Stimulated activated CD4-positive, alpha-beta T cell treated with anti-CD3 and anti-CD28 coated beads, Interleukin-12 subunit alpha, Interleukin-12 subunit beta, amount 100 ng/mL, for 24 hours (primary cell): ENCODE results near the gene CCDC12.
A peak's percentile ranks its signal among the peaks of the same experiment; 100 is the strongest.
"Not testable (repeated sequence)": the region's sequence is repeated elsewhere in the genome, so short reads cannot be mapped to it uniquely, and the experiment has no call there.

Experiments used
- DNase-seq, 2 experiments: peaks; one replicate each; pipeline ENCODE4 v3.0.0-alpha.2; 2020; ENCODE audit warnings: low read depth in 2 of 2

The CCDC12 gene

GRCh38 chr3:46981932-46982471 is 5.5 kb upstream of the CCDC12 start:
- no peak for DNase-seq

- DNase-seq, result no peak
These were observed 3.5 kb upstream of the CCDC12 start for GRCh38 chr3:46979958-46980497.

GRCh38 chr3:46978985-46979944 is 2.7 kb upstream of the CCDC12 start, which contains the start of gene NBEAL2:
Gene NBEAL2, plus strand, starts transcription at chr3:46979666. Its CDS starts 196 bp downstream, at chr3:46979862.
- peak; percentile 92 to 97 for DNase-seq

GRCh38 chr3:46978381-46978780 is 1.8 kb upstream of the CCDC12 start:
- no peak for DNase-seq

GRCh38 chr3:46977811-46978195 is 1.3 kb upstream of the CCDC12 start:
- DNase-seq, result no peak

- DNase-seq, result no peak
These were observed 1.9 kb downstream of the CCDC12 start for GRCh38 chr3:46974421-46975171.

- DNase-seq, result no peak
These were observed 4.1 kb downstream of the CCDC12 start for GRCh38 chr3:46972396-46972795.

- no peak for DNase-seq
These were observed 4.8 kb downstream of the CCDC12 start for GRCh38 chr3:46971742-46972141.

GRCh38 chr3:46971151-46971550 is 5.4 kb downstream of the CCDC12 start:
- no peak for DNase-seq

GRCh38 chr3:46970391-46971091 is 6.0 kb downstream of the CCDC12 start:
- no peak for DNase-seq

GRCh38 chr3:46968783-46969428 is 7.6 kb downstream of the CCDC12 start:
- no peak for DNase-seq

- DNase-seq, result no peak
These were observed 9.7 kb downstream of the CCDC12 start for GRCh38 chr3:46966811-46967210.

- DNase-seq, result no peak
These were observed 11.4 kb downstream of the CCDC12 start for GRCh38 chr3:46965151-46965550.

GRCh38 chr3:46964038-46964590 is 12.4 kb downstream of the CCDC12 start:
- DNase-seq, result not testable (repeated sequence)

GRCh38 chr3:46962990-46963389 is 13.6 kb downstream of the CCDC12 start:
- no peak for DNase-seq

- no peak for DNase-seq
These were observed 14.1 kb downstream of the CCDC12 start for GRCh38 chr3:46962427-46962826.

GRCh38 chr3:46960835-46961234 is 15.7 kb downstream of the CCDC12 start:
- DNase-seq, result no peak

- DNase-seq, result no peak
These were observed 16.4 kb downstream of the CCDC12 start for GRCh38 chr3:46960081-46960701.

- no peak for DNase-seq
These were observed 17.4 kb downstream of the CCDC12 start for GRCh38 chr3:46959161-46959511.

- no peak for DNase-seq
These were observed 17.9 kb downstream of the CCDC12 start for GRCh38 chr3:46958467-46959160.
